Loucy (cell line): ENCODE measurements around the gene RC3H2.
"Not testable (repeated sequence)": the region's sequence is repeated elsewhere in the genome, so short reads cannot be mapped to it uniquely, and the experiment has no call there.

Experiments used
- CTCF ChIP-seq: fragments of 200-600 bp; sonication (generic); conservative IDR thresholded peaks from 2 replicates; pipeline ENCODE4 v1.5.1; 2014; ENCODE audit warnings: mild to moderate bottlenecking, antibody characterized with exemption, low read length
- EZH2phosphoT487 ChIP-seq: fragments of 200-600 bp; IDR thresholded peaks from 2 replicates; pipeline ENCODE4 v1.6.1; 2018; ENCODE audit warnings: antibody characterized with exemption, mild to moderate bottlenecking, moderate library complexity, borderline replicate concordance

GRCh38 chr9:122838441-122838840, 66.7 kb downstream of the RC3H2 start:
- not testable (repeated sequence) for TF ChIP-seq CTCF, EZH2phosphoT487
